Measurements from ENCODE around the gene ZMYND8. TPM values are rescaled to one million over a fixed set of nuclear protein-coding genes. Genes with fewer than 3 reads are reported as not detected.
"Not testable (repeated sequence)": the region's sequence is repeated elsewhere in the genome, so short reads cannot be mapped to it uniquely, and the experiment has no call there.

The ZMYND8 gene
- total RNA-seq, 2 donors from 2014 or later = 18.9 to 19.1 TPM

DNA sequence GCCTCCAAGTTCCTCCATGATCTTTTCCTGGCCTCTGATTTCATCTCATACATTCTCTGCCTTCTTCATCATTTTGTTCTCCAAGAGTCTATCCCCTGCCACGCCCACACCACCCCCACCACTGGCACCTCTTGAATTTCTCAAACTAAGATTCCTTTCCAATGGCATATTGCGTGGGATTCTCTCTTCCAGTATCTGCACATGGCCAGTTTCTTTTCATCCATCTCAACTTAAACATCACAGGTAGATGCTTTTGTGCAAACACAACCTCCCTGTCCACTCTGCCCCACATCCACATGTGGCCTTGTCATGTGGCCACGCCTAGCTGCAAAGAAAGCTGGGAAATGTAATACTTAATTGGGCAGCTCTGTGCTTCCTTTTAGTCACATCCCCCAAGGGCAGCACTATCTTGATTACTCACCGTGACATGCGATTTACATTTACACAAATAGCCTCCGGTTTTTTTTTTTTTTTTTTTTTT lies 33.4 kb upstream of the ZMYND8 start:
- no peaks in the 10 kb centered on the region for H3K27me3 ChIP-seq
- TF ChIP-seq POLR2A (IDR thresholded peaks at IDR 0.05) = no peak
- TF ChIP-seq, protein P1, sequence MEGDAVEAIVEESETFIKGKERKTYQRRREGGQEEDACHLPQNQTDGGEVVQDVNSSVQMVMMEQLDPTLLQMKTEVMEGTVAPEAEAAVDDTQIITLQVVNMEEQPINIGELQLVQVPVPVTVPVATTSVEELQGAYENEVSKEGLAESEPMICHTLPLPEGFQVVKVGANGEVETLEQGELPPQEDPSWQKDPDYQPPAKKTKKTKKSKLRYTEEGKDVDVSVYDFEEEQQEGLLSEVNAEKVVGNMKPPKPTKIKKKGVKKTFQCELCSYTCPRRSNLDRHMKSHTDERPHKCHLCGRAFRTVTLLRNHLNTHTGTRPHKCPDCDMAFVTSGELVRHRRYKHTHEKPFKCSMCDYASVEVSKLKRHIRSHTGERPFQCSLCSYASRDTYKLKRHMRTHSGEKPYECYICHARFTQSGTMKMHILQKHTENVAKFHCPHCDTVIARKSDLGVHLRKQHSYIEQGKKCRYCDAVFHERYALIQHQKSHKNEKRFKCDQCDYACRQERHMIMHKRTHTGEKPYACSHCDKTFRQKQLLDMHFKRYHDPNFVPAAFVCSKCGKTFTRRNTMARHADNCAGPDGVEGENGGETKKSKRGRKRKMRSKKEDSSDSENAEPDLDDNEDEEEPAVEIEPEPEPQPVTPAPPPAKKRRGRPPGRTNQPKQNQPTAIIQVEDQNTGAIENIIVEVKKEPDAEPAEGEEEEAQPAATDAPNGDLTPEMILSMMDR (IDR thresholded peaks at IDR 0.05) = no peak
- intact Hi-C loops (cut with DNase I) = loop anchor here (5.0 to 10.0 kb wide), 3 partner anchors 123 to 232 kb away; no protein-coding TSS in a partner anchor
- H3K27ac ChIP-seq = no peak overlapping the region
- H3K4me1 ChIP-seq = peaks cover 27% of the 10 kb centered on the region
- no peaks in the 10 kb centered on the region for H3K36me3 ChIP-seq (replicated peaks in 1 of 2; ENCODE audit: insufficient read depth in 1 of 2, low read depth in 2 of 2)
- WGBS, 2 donors = 82 to 92% methylated on average over 6 of the region's 6 CpGs
- ATAC-seq (no peak), DNase-seq (no peak)
- no peaks in the 10 kb centered on the region for H3K9me3 ChIP-seq
- H3K4me3 ChIP-seq = no peak overlapping the region

GRCh38 chr20:47385968-47386367 lies 29.5 kb upstream of the ZMYND8 start:
- intact Hi-C loops (cut with DNase I) = loop anchor here (5.0 to 10.0 kb wide), 3 partner anchors 119 to 236 kb away; no protein-coding TSS in a partner anchor
- WGBS, 2 donors = 80 to 98% methylated on average over 1 to 5 of the region's 5 CpGs

DNA sequence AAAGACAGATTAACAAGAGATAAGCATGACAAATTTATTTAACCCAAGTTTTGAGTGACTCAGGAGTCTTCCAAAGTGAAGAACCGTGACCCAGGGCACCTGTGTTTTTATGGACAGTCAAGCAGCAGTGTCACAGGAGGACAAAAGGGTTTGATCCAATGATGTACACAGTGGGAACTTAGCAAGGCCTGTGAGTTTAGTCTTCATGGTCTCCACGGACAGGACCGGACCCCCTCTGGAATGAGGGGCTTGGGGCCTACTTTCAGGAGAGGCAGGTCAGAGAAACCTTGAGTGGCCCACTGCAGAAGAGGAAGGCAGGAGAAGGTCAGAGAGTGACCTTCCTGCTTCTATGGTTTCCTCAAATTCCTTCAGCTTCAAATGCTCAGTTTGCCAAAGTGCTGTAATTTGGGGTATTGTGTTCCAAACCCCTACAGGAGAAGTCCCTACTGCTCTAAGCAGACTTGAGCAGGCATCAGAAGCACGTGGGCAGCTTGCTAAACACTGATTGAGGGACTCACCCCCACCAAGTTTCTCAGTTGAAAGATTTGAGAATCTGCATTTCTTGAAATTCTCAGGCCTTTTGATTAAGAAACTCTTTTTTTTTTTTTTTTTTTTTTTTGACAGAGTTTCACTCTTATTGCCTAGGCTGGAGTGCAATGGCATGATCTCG lies 26.4 kb upstream of the ZMYND8 start:
- H3K4me1 ChIP-seq = peaks cover 20% of the 10 kb centered on the region
- no peak overlapping the region for H3K27ac ChIP-seq
- DNase-seq = no peak
- TF ChIP-seq, protein P1 (IDR thresholded peaks at IDR 0.05) = no peak
- TF ChIP-seq POLR2A (IDR thresholded peaks at IDR 0.05) = no peak
- intact Hi-C loops (cut with DNase I) = loop anchor here (10.0 kb wide), 1 partner anchor 188 kb away; no protein-coding TSS in a partner anchor
- no peak for ATAC-seq
- no peaks in the 10 kb centered on the region for H3K27me3 ChIP-seq
- no peak overlapping the region for H3K4me3 ChIP-seq
- WGBS, 2 donors = 80 to 84% methylated on average over 5 of the region's 5 CpGs
- no peaks in the 10 kb centered on the region for H3K9me3 ChIP-seq
- H3K36me3 ChIP-seq (replicated peaks in 1 of 2; ENCODE audit: insufficient read depth in 1 of 2, low read depth in 2 of 2) = no peaks in the 10 kb centered on the region

More at GRCh38 chr20:47385968-47386367, 29.5 kb upstream of the ZMYND8 start:
- H3K36me3 ChIP-seq (replicated peaks in 1 of 2; ENCODE audit: insufficient read depth in 1 of 2, low read depth in 2 of 2); H3K27ac ChIP-seq; DNase-seq; H3K4me1 ChIP-seq; H3K9me3 ChIP-seq; H3K4me3 ChIP-seq; ATAC-seq; H3K27me3 ChIP-seq: not testable (repeated sequence)

GRCh38 chr20:47380481-47380880 lies 24.0 kb upstream of the ZMYND8 start:
- H3K27me3 ChIP-seq = no peaks in the 10 kb centered on the region
- no peak overlapping the region for H3K4me3 ChIP-seq
- H3K9me3 ChIP-seq = no peaks in the 10 kb centered on the region
- ATAC-seq = peak; percentile 30
- no peak for TF ChIP-seq POLR2A (IDR thresholded peaks at IDR 0.05)
- TF ChIP-seq, protein P1 (IDR thresholded peaks at IDR 0.05) = no peak
- H3K27ac ChIP-seq = peak overlapping the region in 3 of 4 donors; percentile 9 to 60 (median 39)
- intact Hi-C loops (cut with DNase I) = loop anchor here (10.0 kb wide), 1 partner anchor 186 kb away; no protein-coding TSS in a partner anchor
- 30 to 32% methylated on average over 4 of the region's 4 CpGs for WGBS, 2 donors
- peaks cover 20% of the 10 kb centered on the region for H3K4me1 ChIP-seq
- peak in 3 of 4 donors; percentile 33 to 39 (median 35) for DNase-seq
- no peaks in the 10 kb centered on the region for H3K36me3 ChIP-seq (replicated peaks in 1 of 2; ENCODE audit: insufficient read depth in 1 of 2, low read depth in 2 of 2)

DNA sequence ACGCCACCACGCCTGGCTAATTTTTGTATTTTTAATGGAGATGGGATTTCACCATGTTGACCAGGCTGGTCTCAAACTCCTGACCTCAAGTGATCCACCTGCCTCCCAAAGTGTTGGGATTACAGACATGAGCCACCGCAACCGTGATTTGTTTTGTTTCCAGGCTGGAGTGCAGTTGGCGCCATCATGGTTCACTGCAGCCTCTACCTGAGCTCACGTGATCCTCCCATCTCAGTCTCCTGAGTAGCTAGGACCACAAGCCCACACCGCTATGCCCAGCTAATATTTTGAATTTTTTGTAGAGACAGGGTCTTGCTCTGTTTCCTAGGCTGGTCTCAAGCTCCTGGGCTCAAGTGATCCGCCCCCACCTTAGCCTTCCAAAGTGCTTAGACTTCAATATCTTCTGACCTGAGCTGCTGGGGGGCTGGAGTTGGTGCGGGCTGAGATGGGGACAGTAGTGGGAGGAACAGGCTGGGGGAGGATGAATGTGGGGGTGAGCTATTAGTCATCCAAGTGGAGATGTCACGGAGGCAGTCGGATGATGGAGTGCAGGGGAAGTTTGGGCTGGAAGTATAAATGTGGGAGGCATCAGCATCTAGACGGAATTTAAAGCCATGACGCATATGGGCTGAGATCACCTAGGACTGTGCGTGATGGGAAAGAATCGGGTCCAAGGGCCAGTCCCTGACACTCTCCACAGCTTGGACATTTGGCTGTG lies 23.1 kb upstream of the ZMYND8 start:
- H3K27ac ChIP-seq = no peak overlapping the region
- H3K4me1 ChIP-seq = peaks cover 20% of the 10 kb centered on the region
- no peak for TF ChIP-seq POLR2A (IDR thresholded peaks at IDR 0.05)
- TF ChIP-seq, protein P1 (IDR thresholded peaks at IDR 0.05) = no peak
- WGBS, 2 donors = 92 to 97% methylated on average over 13 to 15 of the region's 15 CpGs
- no peak for ATAC-seq
- H3K9me3 ChIP-seq = no peaks in the 10 kb centered on the region
- no peaks in the 10 kb centered on the region for H3K36me3 ChIP-seq (replicated peaks in 1 of 2; ENCODE audit: insufficient read depth in 1 of 2, low read depth in 2 of 2)
- no peak overlapping the region for H3K4me3 ChIP-seq
- no peak for DNase-seq
- H3K27me3 ChIP-seq = no peaks in the 10 kb centered on the region
- intact Hi-C loops (cut with DNase I) = loop anchor here (10.0 kb wide), 1 partner anchor 185 kb away; no protein-coding TSS in a partner anchor
